ENCODE results near the gene MINK1.

MINK1 gene

GRCh38 chr17:4881761-4882555 is 48.8 kb downstream of the MINK1 start:
- DNase-seq = peak in 1 of 2 experiments; percentile 20

- no peak for DNase-seq
Observed at GRCh38 chr17:4884489-4884888, 51.3 kb downstream of the MINK1 start.

- no peak for DNase-seq
Observed at GRCh38 chr17:4886830-4887229, 53.7 kb downstream of the MINK1 start.

GRCh38 chr17:4887581-4887980 is 54.4 kb downstream of the MINK1 start:
- no peak for DNase-seq

- DNase-seq = no peak
Observed at GRCh38 chr17:4891411-4892410, 58.6 kb downstream of the MINK1 start.

- DNase-seq = no peak
Observed at GRCh38 chr17:4892499-4893221, 59.5 kb downstream of the MINK1 start.

GRCh38 chr17:4893272-4893671 is 60.1 kb downstream of the MINK1 start:
- no peak for DNase-seq

GRCh38 chr17:4893721-4894560 is 60.8 kb downstream of the MINK1 start:
- peak in 1 of 2 experiments; percentile 16 for DNase-seq

GRCh38 chr17:4895121-4895520 is 62.0 kb downstream of the MINK1 start:
- no peak for DNase-seq

GRCh38 chr17:4895657-4896331 is 62.7 kb downstream of the MINK1 start:
- peak in 1 of 2 experiments; percentile 7 for DNase-seq

- no peak for DNase-seq
Observed at GRCh38 chr17:4896332-4897197, 63.4 kb downstream of the MINK1 start.

GRCh38 chr17:4897198-4897687 is 64.1 kb downstream of the MINK1 start:
- DNase-seq = no peak

- no peak for DNase-seq
Observed at GRCh38 chr17:4897785-4898184, 64.6 kb downstream of the MINK1 start.

GRCh38 chr17:4898351-4898750 is 65.2 kb downstream of the MINK1 start:
- DNase-seq = no peak

- DNase-seq = no peak
Observed at GRCh38 chr17:4898927-4899326, 65.8 kb downstream of the MINK1 start.

- no peak for DNase-seq
Observed at GRCh38 chr17:4899341-4900230, 66.4 kb downstream of the MINK1 start, which contains the start of gene C17orf107. TSS of gene C17orf107 (plus strand) at chr17:4899536. CDS start at chr17:4899763, 227 bp downstream.

GRCh38 chr17:4900231-4901107 is 67.3 kb downstream of the MINK1 start:
- no peak for DNase-seq

GRCh38 chr17:4901108-4901647 is 68.0 kb downstream of the MINK1 start:
- DNase-seq = no peak

Data from NCI-H524 (cell line).